GM12801 (cell line): Measurements from ENCODE around the gene PCDHA3.
"Not testable (repeated sequence)": the region's sequence is repeated elsewhere in the genome, so short reads cannot be mapped to it uniquely, and the experiment has no call there.

Source experiments
- CTCF ChIP-seq: IDR thresholded peaks from one replicate; pipeline ENCODE4 v1.5.1; 2011; ENCODE audit warnings: control low read depth; ENCODE audit not compliant: insufficient read length; ENCODE audit errors: extremely low read depth

PCDHA3 gene

DNA sequence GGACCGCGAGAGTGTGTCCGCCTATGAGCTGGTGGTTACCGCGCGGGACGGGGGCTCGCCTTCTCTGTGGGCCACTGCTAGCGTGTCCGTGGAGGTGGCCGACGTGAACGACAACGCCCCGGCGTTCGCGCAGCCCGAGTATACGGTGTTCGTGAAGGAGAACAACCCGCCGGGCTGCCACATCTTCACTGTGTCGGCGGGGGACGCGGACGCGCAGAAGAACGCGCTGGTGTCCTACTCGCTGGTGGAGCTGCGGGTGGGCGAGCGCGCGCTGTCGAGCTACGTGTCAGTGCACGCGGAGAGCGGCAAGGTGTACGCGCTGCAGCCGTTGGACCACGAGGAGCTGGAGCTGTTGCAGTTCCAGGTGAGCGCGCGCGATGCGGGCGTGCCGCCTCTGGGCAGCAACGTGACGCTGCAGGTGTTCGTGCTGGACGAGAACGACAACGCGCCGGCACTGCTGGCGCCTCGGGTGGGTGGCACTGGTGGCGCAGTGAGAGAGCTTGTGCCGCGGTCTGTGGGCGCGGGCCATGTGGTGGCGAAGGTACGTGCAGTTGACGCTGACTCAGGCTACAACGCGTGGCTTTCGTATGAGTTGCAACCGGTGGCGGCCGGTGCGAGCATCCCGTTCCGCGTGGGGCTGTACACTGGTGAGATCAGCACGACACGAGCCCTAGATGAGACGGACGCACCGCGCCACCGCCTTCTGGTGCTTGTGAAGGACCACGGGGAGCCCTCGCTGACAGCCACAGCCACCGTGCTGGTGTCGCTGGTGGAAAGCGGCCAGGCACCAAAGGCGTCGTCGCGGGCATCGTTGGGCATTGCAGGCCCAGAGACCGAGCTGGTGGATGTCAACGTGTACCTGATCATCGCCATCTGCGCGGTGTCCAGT, 35.0 kb downstream of the PCDHA3 start:
- TF ChIP-seq CTCF, result no peak

GRCh38 chr5:140840978-140841962, 40.4 kb downstream of the PCDHA3 start, which contains the start of gene PCDHA8:
Gene PCDHA8 (plus strand): TSS chr5:140841187. CDS start chr5:140841322, 135 bp downstream.
- TF ChIP-seq CTCF, result no peak

- no peak for TF ChIP-seq CTCF
Measured at GRCh38 chr5:140842798-140843733, 42.2 kb downstream of the PCDHA3 start.

DNA sequence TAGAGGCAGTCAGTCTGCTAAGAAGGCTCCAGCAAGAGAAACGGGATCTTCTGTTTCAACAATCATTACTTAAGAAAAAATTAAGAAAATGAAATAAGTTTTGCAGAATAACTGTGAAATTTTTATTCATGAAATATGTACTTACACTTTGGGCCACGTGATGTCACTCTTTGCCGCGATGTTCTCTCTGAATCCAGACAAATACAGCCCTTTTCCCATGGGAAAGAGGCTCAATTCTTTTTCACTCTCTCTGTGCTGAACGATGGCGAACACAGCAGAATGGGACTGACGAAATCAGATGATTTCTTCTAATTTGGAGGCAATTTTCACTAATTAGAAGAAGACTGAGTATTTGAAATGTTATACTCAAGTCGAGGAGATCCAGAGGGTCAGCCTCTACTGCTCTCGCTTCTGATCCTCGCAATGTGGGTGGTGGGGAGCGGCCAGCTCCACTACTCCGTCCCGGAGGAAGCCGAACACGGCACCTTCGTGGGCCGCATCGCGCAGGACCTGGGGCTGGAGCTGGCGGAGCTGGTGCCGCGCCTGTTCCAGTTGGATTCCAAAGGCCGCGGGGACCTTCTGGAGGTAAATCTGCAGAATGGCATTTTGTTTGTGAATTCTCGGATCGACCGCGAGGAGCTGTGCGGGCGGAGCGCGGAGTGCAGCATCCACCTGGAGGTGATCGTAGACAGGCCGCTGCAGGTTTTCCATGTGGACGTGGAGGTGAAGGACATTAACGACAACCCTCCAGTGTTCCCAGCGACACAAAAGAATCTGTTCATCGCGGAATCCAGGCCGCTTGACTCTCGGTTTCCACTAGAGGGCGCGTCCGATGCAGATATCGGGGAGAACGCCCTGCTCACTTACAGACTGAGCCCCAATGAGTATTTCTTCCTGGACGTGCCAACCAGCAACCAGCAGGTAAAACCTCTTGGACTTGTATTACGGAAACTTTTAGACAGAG, 47.6 kb downstream of the PCDHA3 start, which contains the start of gene PCDHA9:
TSS of gene PCDHA9 (plus strand) at position 244 of the 964 bp plus-strand sequence. CDS start at position 358, 114 bp downstream.
- not testable (repeated sequence) for TF ChIP-seq CTCF
